GM18519 (cell line): ENCODE data around the gene IDH3G.

Source experiments
- ATAC-seq: cut with Tn5 transposase; IDR thresholded peaks from one replicate; pipeline ENCODE4 v1.9.1; 2021; ENCODE audit warnings: mild to moderate bottlenecking, moderate library complexity; ENCODE audit not compliant: unreplicated experiment, low FRiP score

The IDH3G gene

GRCh38 chrX:153791104-153791852 is 2.9 kb downstream of the IDH3G start:
- no peak for ATAC-seq

- ATAC-seq: no peak
Observed at GRCh38 chrX:153789654-153790053, 4.5 kb downstream of the IDH3G start.

- no peak for ATAC-seq
Observed at GRCh38 chrX:153786669-153787068, 7.5 kb downstream of the IDH3G start.

GRCh38 chrX:153784325-153784967 is 9.7 kb downstream of the IDH3G start:
- ATAC-seq: no peak

- ATAC-seq: no peak
Observed at GRCh38 chrX:153783378-153784013, 10.7 kb downstream of the IDH3G start.

GRCh38 chrX:153782871-153783270 is 11.3 kb downstream of the IDH3G start:
- ATAC-seq: no peak

- no peak for ATAC-seq
Observed at GRCh38 chrX:153782313-153782712, 11.9 kb downstream of the IDH3G start.

- no peak for ATAC-seq
Observed at GRCh38 chrX:153781428-153782047, 12.6 kb downstream of the IDH3G start.

GRCh38 chrX:153780678-153781427 is 13.3 kb downstream of the IDH3G start, which contains the start of gene SRPK3:
Gene SRPK3 (plus strand): TSS chrX:153781041. CDS start chrX:153781087, 46 bp downstream.
- no peak for ATAC-seq

GRCh38 chrX:153779891-153780677 is 14.1 kb downstream of the IDH3G start:
- no peak for ATAC-seq

GRCh38 chrX:153778684-153779101 is 15.5 kb downstream of the IDH3G start:
- ATAC-seq: no peak

GRCh38 chrX:153778181-153778580 is 16.0 kb downstream of the IDH3G start:
- no peak for ATAC-seq

- ATAC-seq: no peak
Observed at GRCh38 chrX:153777261-153778090, 16.7 kb downstream of the IDH3G start.

- no peak for ATAC-seq
Observed at GRCh38 chrX:153776611-153777045, 17.5 kb downstream of the IDH3G start.

- no peak for ATAC-seq
Observed at GRCh38 chrX:153776120-153776599, 18.0 kb downstream of the IDH3G start.

GRCh38 chrX:153775293-153776119 is 18.7 kb downstream of the IDH3G start:
- no peak for ATAC-seq

- no peak for ATAC-seq
Observed at GRCh38 chrX:153774576-153775292, 19.4 kb downstream of the IDH3G start.
